GM18498 (cell line): ENCODE results near the gene GPC6.

ENCODE experiments used
- ATAC-seq: cut with Tn5 transposase; IDR thresholded peaks from one replicate; pipeline ENCODE4 v1.9.1; 2021; ENCODE audit warnings: mild to moderate bottlenecking, moderate library complexity; ENCODE audit not compliant: unreplicated experiment

The GPC6 gene

DNA sequence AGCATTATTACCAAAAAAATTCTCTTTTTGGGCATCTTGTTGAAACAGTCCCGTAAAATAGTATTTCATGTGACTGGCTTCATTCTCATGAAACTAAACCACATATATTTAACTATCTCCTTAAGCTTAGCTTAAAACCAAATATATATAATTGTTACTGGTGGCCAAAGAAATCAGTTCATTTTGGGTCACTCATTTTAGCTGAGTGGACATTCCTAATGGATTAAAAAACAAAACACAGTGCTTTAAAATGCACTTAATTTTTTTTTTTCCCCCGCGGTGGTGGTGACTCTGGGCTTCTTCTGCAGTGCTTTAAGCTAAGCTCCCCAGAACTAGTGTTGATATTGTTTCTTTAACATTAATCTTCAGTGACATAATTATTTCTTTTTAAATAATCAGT lies 540.1 kb downstream of the GPC6 start:
- ATAC-seq, result no peak

DNA sequence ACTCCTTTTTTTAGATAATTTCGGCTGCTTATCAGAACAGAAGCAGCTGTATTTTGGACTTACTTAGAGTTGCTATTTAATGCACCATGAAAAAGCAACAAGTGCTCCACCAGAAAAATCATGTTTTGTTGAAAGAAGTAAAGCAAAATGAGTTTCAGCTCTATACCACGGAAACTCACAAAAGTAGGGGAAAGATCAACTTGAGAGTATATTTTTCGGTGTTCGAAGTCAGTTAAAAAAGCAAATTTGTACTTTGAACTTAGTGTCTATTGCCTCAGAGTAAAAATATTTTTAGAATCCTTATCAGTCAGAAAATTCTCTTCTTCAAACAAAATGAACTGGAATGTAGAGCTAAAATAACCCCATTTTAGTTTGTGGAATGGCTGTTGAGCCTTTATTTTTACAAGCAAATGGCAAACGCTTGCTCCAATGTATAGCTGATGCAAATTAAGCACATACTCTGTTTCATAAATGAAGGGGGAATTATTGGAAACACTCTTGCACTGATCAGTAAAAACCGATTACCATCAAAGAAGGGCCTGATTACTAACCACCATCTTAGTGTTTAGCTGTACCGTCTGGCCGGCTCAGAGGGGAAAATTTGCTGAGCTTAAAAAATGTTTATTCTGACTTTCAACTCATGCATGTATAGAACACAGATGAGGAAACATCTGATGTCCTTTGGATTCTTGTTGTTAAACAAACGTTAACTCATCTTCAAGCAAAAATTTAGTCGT lies 540.7 kb downstream of the GPC6 start:
- ATAC-seq, result no peak

DNA sequence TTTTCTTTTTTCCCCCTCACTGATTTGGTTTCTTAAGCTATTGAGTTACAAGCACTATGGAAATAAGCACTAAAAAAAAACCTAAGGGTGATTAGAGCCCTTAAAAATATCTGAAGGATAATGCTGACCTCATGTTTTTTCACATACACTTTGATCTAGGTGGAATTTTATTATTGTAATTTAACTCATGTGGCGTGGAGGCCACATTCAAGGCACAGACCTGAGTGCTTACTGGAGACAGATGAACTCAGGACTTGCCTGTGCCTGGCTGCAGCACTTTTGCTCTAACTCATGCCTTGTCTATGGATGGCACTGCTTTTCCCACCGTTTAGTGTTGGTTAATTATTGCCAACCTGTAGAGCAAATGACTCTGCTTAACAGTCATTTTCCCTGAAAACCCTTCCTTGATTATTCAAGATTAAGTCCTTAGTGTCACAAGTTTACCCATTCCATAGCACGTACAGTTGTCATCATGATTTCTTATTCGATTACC lies 541.4 kb downstream of the GPC6 start:
- ATAC-seq, result no peak

DNA sequence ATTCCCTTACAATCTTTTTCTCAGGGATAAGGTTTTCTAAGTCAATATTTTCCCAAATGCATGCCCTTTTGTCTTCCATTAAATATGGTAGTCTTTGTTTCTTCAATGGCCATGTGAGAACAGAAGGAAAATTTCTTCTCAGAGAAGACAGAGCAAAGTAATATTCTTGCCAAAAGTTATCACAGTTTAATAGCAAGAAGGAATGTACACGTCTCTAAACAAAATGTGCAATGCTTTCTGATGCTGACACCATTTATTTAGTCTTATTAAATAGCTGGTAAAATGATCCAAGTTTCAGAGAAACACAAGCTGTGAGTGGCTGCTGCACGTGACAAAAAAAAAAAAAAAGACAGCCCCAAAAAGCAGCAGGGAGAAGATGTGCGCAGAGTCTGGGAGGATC lies 542.5 kb downstream of the GPC6 start:
- ATAC-seq, result no peak

DNA sequence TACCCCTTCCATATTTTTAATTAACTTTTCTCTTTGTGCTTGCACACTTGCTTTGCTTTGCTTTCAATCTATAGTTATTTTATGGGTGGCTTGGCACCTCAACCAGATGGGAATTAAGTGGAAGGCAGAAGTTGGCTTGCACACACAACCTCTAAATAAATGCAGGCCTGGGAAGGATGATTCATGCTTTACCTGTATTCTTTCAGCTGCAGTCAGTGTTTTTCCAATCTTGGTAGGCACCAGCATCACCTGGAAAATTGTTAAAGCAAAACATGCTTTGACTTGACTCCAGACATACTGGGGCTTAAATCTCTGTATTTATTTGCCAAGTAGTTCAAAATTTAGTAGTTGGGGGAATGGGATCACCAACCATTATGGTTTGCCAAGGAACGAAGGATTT lies 543.0 kb downstream of the GPC6 start:
- ATAC-seq, result no peak

DNA sequence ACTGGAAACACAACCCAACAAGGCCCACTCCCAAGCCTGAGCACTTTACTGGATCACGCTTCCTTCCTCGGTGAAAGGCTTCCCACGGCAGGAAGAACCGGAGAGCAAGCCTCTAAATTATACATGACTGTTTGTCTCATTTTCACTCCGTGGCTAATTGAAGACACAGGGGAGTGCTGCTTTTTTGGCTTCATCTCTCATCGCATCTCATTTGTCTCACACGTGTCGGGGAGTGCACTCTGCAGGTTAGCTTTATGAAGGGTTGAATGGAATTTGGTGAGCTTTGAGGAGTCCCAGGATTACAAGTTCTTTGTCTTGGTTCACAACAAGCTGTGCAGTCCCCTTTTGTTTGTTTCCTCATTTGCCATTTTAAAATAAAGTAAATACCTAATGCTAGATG lies 544.6 kb downstream of the GPC6 start:
- ATAC-seq, result no peak

DNA sequence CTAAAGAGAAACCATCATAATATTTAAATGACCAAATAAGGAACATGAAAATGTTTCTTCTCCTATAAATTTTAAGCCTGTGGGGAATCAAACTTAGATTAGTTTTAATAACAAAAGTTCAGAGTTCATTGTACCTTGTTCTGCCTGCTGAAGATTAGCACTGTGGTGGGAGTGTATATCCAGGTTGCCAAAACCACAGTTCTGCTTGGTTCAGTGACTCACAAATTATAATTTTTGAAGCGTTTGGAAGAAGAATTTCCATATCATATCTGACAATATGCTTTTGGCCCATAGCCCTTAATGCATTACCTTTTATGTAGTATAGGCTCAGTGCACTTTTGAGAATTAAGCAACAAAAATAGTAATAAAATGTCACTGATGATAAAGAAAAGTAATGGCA lies 545.2 kb downstream of the GPC6 start:
- no peak for ATAC-seq

DNA sequence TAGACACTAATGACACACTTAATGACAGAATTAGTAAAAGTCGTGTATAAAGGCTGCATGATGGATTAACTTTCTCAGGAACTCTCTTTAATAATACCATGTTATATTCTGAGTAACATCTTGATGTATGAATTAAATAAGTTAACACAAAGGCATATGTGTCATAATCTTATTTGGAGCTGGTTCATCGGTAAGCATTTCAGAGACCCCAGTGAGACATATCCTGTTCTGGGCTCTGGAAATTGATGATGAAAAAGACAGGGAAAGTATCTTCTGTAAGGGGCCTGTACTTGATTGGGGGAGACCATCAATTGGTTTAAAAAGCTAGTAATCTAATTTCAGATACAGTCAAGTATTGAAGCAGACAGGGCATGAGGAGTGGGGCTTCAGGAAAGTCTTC lies 547.9 kb downstream of the GPC6 start:
- ATAC-seq, result no peak

DNA sequence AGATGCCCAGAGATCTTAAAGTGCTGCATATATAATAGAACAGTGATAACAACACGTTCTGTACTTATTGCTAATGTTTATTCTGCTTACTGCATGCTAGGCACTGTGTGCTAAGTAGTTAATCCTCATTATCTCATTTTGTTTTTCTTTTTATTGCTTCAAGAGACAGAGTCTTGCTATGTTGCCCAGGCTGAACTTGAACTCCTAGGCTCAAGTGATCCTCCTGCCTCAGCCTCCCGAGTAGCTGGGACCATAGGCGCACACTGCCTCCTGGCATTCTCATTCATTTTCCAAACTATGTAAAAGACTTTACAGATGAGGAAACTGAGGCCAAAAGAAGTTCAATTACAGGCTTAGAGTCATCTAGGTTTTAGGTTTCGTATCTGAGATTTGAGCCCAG lies 548.4 kb downstream of the GPC6 start:
- no peak for ATAC-seq

DNA sequence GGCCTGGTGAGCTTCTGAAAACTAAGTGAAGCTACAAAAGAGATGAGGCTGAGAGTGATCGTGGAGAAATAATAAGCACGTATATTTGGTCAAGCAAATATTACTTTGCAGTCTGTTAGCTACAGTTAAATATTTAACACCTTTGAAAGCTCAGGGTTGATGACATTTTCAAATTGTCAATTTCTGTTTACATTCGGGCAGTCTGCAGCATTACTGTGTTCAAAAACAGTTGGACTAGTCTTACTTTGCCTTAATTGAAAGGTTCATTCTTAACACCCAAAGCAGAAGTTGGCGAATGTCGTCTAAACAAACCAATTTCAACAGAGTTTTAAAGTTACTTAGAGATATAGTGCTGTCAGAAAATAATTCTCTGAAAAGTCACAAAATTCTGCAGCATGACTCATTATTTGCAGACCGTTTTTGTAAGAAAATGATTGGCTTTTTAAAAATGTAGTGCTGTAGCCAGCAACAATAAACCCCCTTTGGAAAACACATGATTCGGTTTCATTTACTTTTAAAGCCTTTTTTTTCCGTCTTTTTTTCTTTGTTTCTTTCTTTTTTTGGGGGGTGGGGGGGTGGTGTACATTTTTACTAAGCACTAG lies 549.0 kb downstream of the GPC6 start:
- ATAC-seq, result no peak

DNA sequence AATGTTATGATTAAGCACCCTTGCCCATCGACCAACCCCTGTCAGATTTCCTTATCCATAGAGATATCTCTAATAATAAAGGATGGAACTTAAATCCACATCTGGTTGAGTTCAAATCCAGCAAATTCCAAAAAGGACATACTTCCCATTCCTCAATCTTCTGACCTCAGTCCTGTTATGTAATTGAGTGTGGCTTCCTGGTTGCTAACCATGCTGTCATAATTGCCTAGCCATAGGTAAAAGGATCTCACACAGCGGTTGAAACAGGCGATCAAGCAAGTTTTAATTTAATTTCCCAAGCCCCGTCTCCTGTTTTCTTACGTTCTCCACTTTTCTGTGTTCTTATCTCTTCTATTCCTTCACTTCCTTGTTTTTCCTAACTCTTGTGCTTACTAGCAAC lies 550.3 kb downstream of the GPC6 start:
- ATAC-seq, result no peak

DNA sequence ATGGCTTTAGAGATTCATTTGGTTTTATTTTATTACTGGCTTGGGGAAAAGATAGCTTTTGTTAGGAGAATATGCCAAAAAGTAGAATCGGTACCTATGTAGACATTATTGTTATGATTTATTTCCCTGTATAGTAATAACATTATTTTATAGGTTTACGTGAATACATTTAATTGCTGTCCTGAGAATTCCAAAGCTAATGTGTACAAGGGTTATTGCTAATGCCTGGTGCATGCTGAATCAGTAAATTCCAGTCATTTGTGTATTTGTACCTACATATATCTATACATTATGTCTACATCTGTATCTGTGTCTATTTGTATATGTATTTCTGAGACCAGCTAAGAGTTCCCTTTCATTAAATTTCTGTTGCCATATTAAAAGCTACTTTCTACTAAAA lies 550.9 kb downstream of the GPC6 start:
- ATAC-seq, result no peak

DNA sequence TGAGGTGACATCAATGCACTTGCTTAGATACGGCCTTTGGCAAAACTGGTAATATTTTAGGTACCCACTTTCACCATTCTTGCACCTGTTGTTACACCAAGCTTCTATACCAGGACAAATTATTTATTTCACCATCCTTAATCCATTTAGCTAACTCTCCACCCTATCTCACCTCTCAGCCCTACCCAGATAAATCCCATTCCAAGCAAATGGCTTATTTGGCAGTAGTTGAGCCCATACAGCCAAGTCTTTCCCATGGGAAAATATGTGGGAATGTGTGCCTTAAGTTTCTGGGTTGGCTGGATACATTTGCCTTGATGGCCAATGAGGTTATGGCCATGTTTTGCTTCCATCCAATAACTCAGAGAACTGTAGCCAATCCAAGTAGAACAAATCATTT lies 551.9 kb downstream of the GPC6 start:
- no peak for ATAC-seq

DNA sequence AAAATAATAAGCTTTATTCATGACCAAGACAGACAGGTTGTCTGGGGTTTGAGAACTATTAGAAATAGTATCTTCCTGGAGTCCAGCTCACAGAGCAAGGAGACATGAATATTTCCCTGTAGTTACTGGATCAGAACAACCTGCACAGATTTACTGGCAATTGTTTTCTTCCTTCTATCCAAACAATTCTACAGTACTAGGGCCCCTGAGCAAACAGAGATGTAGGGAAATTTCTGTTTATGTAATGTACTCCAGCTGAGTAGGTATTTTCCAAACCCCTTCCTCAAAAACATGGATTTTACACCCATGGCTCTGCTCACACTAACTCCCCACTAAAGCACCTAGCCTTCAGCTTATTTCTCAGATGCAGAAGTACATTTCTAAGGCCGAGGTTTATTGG lies 557.6 kb downstream of the GPC6 start:
- ATAC-seq, result no peak

DNA sequence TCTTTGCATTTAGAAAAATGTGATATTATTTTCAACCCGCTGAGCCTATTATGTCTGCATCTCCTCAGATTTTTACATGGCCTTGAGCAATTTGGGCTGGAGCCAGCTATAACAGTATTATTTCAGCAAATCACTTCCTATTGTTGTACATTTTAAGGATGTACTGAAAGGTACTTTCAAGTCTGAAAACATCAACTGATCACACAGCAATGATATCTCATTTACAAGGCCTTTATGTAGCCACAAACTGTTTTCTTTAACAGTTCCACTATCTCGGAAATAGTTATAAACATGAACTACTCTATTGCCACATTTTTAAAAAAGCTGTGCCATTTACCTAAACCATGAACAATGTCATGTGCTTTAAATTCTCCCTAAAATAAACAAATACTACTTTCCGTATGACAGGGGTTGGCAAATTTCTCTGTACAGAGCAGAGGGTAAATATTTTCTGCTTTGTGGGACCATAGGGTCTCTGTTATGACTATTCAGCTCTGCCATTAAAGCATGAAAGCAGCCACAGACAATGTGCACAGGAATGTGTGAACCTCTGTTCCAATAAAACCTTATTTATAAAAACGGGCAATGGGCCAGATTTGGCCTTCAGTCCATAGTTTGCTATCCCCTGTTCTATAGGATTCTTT lies 560.4 kb downstream of the GPC6 start:
- ATAC-seq, result no peak

DNA sequence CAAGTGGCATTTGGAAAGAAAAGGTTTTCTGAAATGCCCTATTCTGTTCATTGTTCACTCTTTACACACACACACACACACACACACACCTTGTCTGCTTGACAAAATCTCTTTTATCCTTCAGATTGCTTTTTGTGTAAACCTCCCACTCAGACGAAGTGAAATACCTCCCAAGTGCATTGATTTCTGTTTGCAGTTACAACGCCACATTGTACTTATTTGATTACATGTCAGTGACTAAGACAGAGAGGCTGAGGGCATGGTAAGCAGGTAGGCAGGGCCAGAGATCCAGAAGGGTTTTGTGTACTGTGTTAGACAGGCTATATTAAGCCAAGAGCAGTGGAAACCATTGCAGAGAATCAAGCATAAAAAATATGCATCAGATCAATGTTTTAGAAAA lies 561.8 kb downstream of the GPC6 start:
- ATAC-seq, result no peak

DNA sequence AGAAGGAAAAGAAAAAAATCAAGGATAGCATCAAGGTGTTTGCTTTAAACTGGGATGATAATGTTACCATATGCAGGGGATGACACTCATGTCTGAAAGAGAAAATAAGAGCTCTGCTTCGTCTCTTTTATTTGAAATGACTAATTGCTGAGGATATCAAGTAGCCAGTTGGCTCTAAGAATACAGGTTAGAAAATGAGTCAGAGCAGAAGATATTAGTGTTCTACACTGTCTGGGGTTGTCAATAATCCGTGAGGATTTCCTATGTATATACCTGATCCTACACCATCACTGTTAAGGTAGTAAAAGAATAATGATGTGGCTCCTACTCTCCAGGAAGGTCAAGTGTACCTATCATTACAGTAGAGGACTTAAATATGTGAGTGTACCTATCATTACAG lies 562.5 kb downstream of the GPC6 start:
- ATAC-seq, result no peak

DNA sequence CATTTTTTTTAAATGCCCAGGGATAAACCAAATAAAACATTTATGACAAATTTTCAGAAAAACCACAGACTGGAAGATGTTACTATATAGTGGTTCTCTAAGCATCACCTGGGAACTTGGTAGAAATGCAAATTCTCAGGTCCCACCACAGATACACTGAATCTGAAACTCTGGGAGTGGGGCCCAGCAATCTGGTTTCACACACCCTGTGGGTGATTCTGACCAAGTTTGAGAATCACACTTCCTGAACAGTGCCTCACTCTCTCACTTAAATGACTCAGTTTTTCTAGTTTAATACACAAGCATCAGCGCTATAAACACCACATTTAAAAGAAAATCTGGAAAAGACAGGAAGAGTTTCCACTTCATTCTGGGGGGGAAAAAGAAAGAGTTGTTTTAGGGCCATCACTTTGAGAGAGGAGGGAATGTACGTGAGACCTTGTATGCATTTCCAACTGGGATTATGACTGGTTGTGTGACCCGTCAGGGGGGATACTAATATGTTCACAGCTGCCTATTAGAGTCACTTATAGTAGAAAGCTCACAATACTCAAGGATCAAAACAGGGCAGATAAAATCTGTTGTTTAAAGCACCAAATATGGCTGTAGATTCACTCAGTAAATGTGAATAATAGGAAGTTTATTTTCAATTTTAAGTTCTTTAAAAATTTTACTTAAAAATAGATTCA lies 567.7 kb downstream of the GPC6 start:
- ATAC-seq, result peak; percentile 89

DNA sequence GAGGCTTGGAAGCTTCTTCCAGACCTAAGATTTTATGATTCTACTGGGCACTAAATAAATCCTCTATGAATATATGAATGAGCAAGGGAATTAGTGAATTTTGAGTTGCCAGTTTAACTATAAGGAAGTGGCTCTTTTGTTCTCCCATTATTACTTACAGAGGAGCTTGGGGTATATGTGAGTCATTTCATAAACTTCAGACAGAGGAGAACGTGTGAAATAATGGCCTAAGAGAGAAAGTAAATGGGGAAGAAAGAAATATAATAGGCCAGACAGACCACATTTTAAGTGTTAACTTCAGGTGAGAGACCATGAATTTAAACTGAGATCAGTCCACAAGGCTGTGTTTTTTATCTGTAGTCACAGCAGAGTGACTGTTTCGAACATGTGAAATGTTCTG lies 570.9 kb downstream of the GPC6 start:
- ATAC-seq, result peak; percentile 57

DNA sequence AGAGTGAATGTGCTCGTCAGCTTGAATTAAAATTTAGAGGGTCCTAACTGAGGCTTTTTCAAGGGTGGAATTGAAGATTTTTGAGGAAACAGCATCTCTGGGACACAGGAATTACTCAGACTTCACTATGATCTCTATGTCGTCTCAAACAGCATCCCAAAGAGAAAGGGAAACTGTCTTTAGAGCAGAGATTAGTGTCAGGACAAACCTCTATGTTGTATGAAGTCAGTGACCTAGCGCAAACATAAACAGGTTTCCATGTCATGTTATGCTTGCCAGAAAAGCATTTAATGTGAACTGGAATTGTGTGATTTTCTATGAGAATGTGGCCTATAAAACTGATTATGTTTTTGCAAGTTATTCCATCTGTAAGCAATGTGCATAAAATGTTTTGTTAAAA lies 573.7 kb downstream of the GPC6 start:
- ATAC-seq, result no peak

DNA sequence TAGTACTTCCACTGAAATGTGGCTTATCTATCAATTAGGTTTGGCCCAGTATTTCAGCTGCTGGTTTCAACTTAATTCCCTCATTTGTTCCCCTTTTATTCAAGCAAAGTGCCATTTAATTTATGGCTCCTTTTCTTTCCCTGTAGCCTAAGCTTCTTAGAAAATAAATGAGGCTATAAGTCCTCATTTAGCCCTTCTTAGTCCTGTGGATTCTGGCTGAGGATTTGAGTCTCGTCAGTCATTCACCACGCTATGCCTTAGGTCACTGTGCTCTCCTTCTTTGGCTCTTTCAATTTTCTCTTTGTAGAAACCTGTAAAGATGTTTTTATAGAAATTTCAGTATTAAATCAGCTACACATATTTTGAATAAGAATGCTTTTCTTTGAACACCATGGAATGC lies 579.1 kb downstream of the GPC6 start:
- no peak for ATAC-seq

DNA sequence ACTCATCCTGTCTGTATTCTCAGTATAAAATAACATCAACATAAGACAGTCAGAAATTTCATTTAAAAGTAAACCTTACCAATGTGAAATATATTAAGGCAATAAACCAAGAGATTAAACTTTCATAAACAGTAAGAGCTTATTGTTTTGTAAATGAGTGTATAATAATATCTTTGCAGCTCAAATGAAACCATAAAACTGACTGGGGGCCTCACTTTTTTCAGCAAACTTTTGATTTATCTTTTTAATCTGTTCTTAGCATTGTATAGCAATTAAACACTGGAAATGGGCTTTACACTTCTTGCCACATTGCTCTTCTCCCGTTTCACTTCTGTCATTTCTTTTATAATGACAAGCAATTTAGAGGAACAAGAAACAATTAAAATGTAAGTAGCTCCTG lies 580.3 kb downstream of the GPC6 start:
- ATAC-seq, result no peak
